Peyer's patch (tissue), 4 donors: ENCODE data around the gene POU2AF1.

ENCODE experiments used
- POLR2A ChIP-seq, 2 donors: fragments of 450-650 bp; IDR thresholded peaks; one replicate each; pipeline ENCODE4 v1.5.1; 2017; ENCODE audit warnings: antibody characterized with exemption in 2 of 2, mild to moderate bottlenecking in 2 of 2, moderate library complexity in 2 of 2
- TF ChIP-seq, protein P1 (sequence below), 6 experiments: fragments of 450-650 bp in 4 of 6; fragments of 200-600 bp in 2 of 6; sonication (generic) in 1 of 6; IDR thresholded peaks; one replicate each; pipeline ENCODE4 v1.5.1; 2017 to 2019; ENCODE audit warnings: antibody characterized with exemption in 6 of 6, mild to moderate bottlenecking in 3 of 6, moderate library complexity in 1 of 6

DNA sequence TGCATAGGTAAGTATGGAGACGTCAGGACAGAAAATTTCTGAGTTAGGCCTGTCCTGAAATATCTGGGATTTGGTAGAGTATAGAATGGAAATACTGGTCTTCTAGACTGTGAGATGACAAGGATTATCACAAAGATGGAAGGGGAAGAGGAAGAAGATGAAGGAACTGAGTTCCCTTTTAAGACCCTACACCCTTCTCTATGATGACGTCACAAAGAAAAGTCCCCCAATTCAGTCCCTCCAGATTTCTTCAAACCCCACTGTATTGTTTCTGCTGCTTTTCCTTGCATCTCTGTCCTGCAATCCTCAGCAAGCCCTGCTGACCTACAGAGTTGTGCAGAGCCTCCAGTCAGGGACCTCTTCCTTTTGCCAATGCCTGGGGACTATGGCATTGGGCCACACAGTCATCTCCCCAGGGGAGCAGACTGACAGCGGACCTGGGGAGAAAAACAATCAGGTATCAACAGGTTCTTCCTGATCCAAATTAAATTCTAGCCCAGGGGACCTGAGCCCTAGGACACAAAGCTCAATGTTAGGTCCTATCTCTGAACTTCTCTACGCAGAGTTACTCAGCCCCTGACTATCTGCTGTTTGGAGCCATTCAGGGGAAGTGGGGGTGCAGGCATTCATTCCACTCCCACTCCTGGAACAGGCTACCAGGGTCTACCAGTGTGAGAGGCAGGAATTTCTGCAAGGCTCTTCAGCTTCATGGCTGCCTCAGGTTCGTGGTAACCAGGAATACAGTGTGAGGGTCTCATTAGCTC, 49.2 kb upstream of the POU2AF1 start:
- TF ChIP-seq POLR2A (IDR thresholded peaks at IDR 0.05), result no peak
- TF ChIP-seq, protein P1, sequence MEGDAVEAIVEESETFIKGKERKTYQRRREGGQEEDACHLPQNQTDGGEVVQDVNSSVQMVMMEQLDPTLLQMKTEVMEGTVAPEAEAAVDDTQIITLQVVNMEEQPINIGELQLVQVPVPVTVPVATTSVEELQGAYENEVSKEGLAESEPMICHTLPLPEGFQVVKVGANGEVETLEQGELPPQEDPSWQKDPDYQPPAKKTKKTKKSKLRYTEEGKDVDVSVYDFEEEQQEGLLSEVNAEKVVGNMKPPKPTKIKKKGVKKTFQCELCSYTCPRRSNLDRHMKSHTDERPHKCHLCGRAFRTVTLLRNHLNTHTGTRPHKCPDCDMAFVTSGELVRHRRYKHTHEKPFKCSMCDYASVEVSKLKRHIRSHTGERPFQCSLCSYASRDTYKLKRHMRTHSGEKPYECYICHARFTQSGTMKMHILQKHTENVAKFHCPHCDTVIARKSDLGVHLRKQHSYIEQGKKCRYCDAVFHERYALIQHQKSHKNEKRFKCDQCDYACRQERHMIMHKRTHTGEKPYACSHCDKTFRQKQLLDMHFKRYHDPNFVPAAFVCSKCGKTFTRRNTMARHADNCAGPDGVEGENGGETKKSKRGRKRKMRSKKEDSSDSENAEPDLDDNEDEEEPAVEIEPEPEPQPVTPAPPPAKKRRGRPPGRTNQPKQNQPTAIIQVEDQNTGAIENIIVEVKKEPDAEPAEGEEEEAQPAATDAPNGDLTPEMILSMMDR (IDR thresholded peaks at IDR 0.05), result no peak
